ENCODE measurements around the gene ASB7. TPM values are rescaled to one million over a fixed set of nuclear protein-coding genes. Genes with fewer than 3 reads are reported as not detected.
"Not testable (repeated sequence)": the region's sequence is repeated elsewhere in the genome, so short reads cannot be mapped to it uniquely, and the experiment has no call there.

ASB7 gene
- total RNA-seq, 1 donor from 2014 or later: 18.0 TPM

DNA sequence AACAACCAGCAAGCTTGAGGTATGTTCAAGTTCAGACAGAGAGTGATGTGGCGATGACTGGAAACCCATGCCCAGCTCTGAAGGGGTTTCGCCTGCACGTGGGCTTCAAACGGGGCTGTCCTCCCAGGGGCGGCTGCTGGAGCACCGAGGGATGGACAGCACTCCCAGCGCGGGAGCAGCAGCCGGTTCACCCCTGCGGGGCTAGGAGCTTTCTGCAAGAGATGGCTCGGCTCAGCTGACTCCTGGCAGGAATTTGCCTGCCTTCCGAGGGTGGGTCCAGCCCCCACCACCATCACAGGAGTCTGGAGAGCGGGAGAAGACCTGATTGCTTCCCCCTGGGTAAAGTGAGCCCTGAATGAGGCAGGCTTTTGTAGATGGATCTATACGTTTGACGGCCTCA, 66.9 kb downstream of the ASB7 start:
- Mint-ChIP-seq H3K27me3 (peaks cover 5% of the 10 kb centered on the region), H3K4me1 (no peaks in the 10 kb centered on the region), H3K27ac (no peak overlapping the region), H3K9me3 (no peaks in the 10 kb centered on the region), H3K4me3 (no peak overlapping the region), H3K36me3 (ENCODE audit: low read depth) (no peaks in the 10 kb centered on the region)
- DNase-seq: no peak
- intact Hi-C loops (cut with micrococcal nuclease): no loop called here

- Mint-ChIP-seq H3K4me3 (no peak overlapping the region), H3K36me3 (ENCODE audit: low read depth) (no peaks in the 10 kb centered on the region), H3K9me3 (no peaks in the 10 kb centered on the region), H3K27me3 (peaks cover 6% of the 10 kb centered on the region), H3K4me1 (no peaks in the 10 kb centered on the region), H3K27ac (no peak overlapping the region)
- intact Hi-C loops (cut with micrococcal nuclease): no loop called here
- DNase-seq: no peak
Observed at GRCh38 chr15:100670505-100671021, 68.2 kb downstream of the ASB7 start.

DNA sequence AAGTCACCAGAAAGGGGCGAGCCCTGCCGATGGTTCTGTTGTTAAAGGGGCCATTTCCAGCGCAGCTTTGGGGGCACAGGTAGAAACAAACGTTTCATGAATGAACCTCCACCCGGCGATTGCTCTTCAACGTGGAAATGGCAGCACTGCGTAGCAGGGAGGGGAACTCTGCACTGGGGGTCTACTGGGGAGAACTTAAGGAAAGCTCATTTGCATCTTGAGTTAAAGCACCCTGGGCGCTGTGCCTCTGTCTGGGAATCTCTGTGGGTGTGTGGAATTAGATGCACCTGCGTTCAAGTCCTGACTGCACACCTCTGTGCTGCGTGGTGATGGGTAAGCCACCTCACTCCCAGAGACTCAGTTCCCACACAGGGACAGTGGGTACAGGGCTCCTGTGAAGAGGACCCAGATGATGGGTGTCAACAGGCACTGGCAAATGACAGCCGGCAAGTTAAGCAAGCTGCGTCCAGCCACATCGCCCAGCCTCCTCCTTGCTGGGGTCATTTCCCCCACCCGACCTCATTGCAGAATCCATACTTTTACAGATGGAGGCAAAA, 68.8 kb downstream of the ASB7 start:
- Mint-ChIP-seq H3K36me3 (ENCODE audit: low read depth) (no peaks in the 10 kb centered on the region), H3K27ac (no peak overlapping the region), H3K4me1 (no peaks in the 10 kb centered on the region), H3K27me3 (peaks cover 11% of the 10 kb centered on the region), H3K9me3 (no peaks in the 10 kb centered on the region), H3K4me3 (no peak overlapping the region)
- no peak for DNase-seq
- intact Hi-C loops (cut with micrococcal nuclease): no loop called here

DNA sequence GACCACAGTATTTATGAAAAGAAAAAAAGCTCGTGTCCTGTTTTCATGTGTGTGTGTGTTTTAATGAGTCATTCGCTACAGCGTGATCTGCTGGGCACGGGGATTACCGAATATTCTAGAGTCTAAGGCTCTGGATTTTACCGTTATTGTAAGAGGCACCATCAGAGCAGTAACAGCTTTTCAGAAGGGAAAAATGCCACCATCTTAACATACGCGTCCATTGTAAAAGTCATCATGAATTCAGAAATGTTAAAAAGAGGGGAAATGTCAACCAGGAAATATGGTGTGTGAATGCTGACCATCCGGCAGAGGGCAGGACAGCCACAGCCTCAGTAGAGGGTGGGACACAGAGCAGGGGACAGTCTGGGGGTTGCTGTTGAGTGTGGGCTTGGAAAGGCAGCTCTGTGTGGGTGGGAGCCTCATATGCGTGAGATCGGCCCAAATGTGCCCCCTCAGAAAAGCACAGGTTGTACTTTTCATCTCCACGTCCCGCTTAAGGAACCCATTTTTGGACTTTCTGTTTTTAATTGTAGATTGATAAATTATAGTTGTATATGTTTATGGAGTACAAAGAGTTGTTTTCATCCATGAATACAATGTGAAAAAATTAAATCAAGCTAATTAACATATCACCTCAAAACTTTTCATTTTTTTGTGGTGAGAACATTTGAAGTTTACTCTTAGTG, 69.6 kb downstream of the ASB7 start:
- H3K9me3 Mint-ChIP-seq: no peaks in the 10 kb centered on the region
- no peak overlapping the region for H3K4me3 Mint-ChIP-seq
- DNase-seq: no peak
- peaks cover 15% of the 10 kb centered on the region for H3K27me3 Mint-ChIP-seq
- no peaks in the 10 kb centered on the region for H3K4me1 Mint-ChIP-seq
- H3K27ac Mint-ChIP-seq: no peak overlapping the region
- intact Hi-C loops (cut with micrococcal nuclease): no loop called here
- no peaks in the 10 kb centered on the region for H3K36me3 Mint-ChIP-seq (ENCODE audit: low read depth)

DNA sequence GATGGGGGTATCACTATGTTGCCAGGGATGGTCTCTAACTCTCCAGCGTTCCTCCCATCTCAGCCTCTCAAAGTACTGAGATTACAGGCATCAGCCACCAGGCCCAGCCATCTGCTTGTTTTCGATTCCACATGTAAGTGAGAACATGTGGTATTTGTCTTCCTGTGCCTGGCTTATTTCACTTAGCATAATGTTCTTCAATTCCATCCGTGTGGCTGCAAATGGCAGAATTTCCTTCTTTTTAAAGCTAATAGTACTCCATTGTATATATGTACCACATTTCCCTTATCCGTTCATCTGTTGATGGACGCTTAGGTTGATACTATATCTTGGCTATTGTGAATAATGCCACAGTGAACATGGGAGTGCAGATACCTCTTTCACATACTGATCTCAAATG, 70.6 kb downstream of the ASB7 start:
- peaks cover 19% of the 10 kb centered on the region for H3K27me3 Mint-ChIP-seq
- no peak overlapping the region for H3K27ac Mint-ChIP-seq
- no peaks in the 10 kb centered on the region for H3K36me3 Mint-ChIP-seq (ENCODE audit: low read depth)
- no peaks in the 10 kb centered on the region for H3K9me3 Mint-ChIP-seq
- intact Hi-C loops (cut with micrococcal nuclease): no loop called here
- no peak overlapping the region for H3K4me3 Mint-ChIP-seq
- no peak for DNase-seq
- H3K4me1 Mint-ChIP-seq: no peaks in the 10 kb centered on the region

- H3K4me1 Mint-ChIP-seq; H3K4me3 Mint-ChIP-seq; H3K27ac Mint-ChIP-seq; intact Hi-C loops (cut with micrococcal nuclease); DNase-seq; H3K36me3 Mint-ChIP-seq (ENCODE audit: low read depth); H3K9me3 Mint-ChIP-seq: not testable (repeated sequence)
- peaks cover 28% of the 10 kb centered on the region for H3K27me3 Mint-ChIP-seq
Observed at GRCh38 chr15:100679151-100679550, 76.8 kb downstream of the ASB7 start.

- no peak overlapping the region for H3K27ac Mint-ChIP-seq
- H3K27me3 Mint-ChIP-seq: peaks cover 24% of the 10 kb centered on the region
- H3K4me3 Mint-ChIP-seq: no peak overlapping the region
- no peaks in the 10 kb centered on the region for H3K4me1 Mint-ChIP-seq
- H3K9me3 Mint-ChIP-seq: no peaks in the 10 kb centered on the region
- no peaks in the 10 kb centered on the region for H3K36me3 Mint-ChIP-seq (ENCODE audit: low read depth)
- intact Hi-C loops (cut with micrococcal nuclease): no loop called here
- DNase-seq: no peak
Observed at GRCh38 chr15:100680726-100681125, 78.3 kb downstream of the ASB7 start.

DNA sequence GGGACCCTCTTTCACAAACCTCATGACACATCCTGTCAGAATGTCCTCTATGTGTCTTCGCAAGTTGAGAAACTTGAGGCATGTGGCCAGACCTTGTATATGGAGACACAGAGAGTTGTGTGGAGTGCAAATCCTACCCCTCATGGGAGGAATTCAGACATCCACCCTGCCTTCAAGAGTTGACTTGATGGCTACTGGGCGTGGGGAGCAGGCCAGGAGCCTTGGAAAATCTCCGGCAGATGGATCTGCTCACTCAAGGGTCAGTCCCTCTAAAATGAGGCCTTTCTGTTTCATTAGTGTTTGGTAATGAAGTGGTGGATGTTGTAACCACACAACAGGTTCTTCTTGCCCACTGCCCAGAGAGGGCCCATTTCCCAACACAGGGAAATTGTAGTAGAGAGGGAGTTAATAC, 79.0 kb downstream of the ASB7 start:
- H3K36me3 Mint-ChIP-seq (ENCODE audit: low read depth): no peaks in the 10 kb centered on the region
- H3K4me3 Mint-ChIP-seq: no peak overlapping the region
- peaks cover 18% of the 10 kb centered on the region for H3K27me3 Mint-ChIP-seq
- intact Hi-C loops (cut with micrococcal nuclease): no loop called here
- no peaks in the 10 kb centered on the region for H3K9me3 Mint-ChIP-seq
- DNase-seq: no peak
- H3K27ac Mint-ChIP-seq: no peak overlapping the region
- no peaks in the 10 kb centered on the region for H3K4me1 Mint-ChIP-seq

DNA sequence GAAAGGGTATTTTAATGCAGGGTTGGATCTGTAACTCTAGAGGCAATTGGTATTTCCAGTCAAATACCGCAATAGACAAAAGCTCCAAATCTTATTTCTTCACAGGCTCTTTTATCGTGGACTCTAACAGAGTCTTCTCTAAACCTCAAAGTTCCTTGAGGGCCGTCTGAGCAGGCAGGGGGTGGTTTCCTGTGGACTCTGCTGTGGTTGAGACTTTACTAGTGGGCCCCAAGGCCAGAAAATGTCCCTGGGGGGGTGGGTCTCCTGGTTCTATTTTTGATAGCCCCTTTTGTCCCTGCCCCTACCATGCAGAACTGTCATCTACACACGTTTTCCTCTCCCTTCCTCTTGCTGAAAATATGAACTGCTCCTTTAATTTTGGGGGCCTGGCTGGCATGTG, 80.1 kb downstream of the ASB7 start:
- no peaks in the 10 kb centered on the region for H3K9me3 Mint-ChIP-seq
- peaks cover 13% of the 10 kb centered on the region for H3K27me3 Mint-ChIP-seq
- H3K36me3 Mint-ChIP-seq (ENCODE audit: low read depth): no peaks in the 10 kb centered on the region
- no peak for DNase-seq
- intact Hi-C loops (cut with micrococcal nuclease): no loop called here
- no peaks in the 10 kb centered on the region for H3K4me1 Mint-ChIP-seq
- H3K4me3 Mint-ChIP-seq: no peak overlapping the region
- no peak overlapping the region for H3K27ac Mint-ChIP-seq

GRCh38 chr15:100683434-100683833, 81.0 kb downstream of the ASB7 start:
- intact Hi-C loops (cut with micrococcal nuclease): no loop called here

GRCh38 chr15:100684591-100684990, 82.2 kb downstream of the ASB7 start:
- Mint-ChIP-seq H3K27ac (no peak overlapping the region), H3K27me3 (peaks cover 8% of the 10 kb centered on the region), H3K4me1 (no peaks in the 10 kb centered on the region), H3K36me3 (ENCODE audit: low read depth) (no peaks in the 10 kb centered on the region), H3K9me3 (no peaks in the 10 kb centered on the region), H3K4me3 (no peak overlapping the region)
- intact Hi-C loops (cut with micrococcal nuclease): no loop called here
- DNase-seq: no peak

More at GRCh38 chr15:100683434-100683833, 81.0 kb downstream of the ASB7 start:
- Mint-ChIP-seq H3K36me3 (ENCODE audit: low read depth) (no peaks in the 10 kb centered on the region), H3K4me1 (no peaks in the 10 kb centered on the region), H3K27ac (no peak overlapping the region), H3K9me3 (no peaks in the 10 kb centered on the region), H3K4me3 (no peak overlapping the region), H3K27me3 (peaks cover 8% of the 10 kb centered on the region)
- DNase-seq: no peak

GRCh38 chr15:100686021-100686724, 83.8 kb downstream of the ASB7 start:
- Mint-ChIP-seq H3K4me1 (no peaks in the 10 kb centered on the region), H3K9me3 (no peaks in the 10 kb centered on the region), H3K27ac (no peak overlapping the region), H3K27me3 (peaks cover 8% of the 10 kb centered on the region), H3K36me3 (ENCODE audit: low read depth) (no peaks in the 10 kb centered on the region), H3K4me3 (no peak overlapping the region)
- DNase-seq: no peak
- intact Hi-C loops (cut with micrococcal nuclease): no loop called here

- intact Hi-C loops (cut with micrococcal nuclease): no loop called here
- no peak for DNase-seq
- Mint-ChIP-seq H3K4me3 (no peak overlapping the region), H3K9me3 (no peaks in the 10 kb centered on the region), H3K27ac (no peak overlapping the region), H3K36me3 (ENCODE audit: low read depth) (no peaks in the 10 kb centered on the region), H3K27me3 (peaks cover 8% of the 10 kb centered on the region), H3K4me1 (no peaks in the 10 kb centered on the region)
Observed at GRCh38 chr15:100686725-100687473, 84.5 kb downstream of the ASB7 start.

Measured in activated CD4-positive, alpha-beta T cell treated with anti-CD3 and anti-CD28 coated beads, Interleukin-2, amount 10 ng/mL, durations not matched to agents 24 days and 14 days (primary cell).